H1 (cell line): ENCODE results near the gene MGLL.

ENCODE experiments used
- ASH2L ChIP-seq: fragments of 200-600, 300-600 bp; sonication (generic); IDR thresholded peaks from one replicate; pipeline ENCODE4 v1.7.1; 2017; ENCODE audit warnings: low read length
- EZH2 ChIP-seq: fragments of 200-600 bp; sonication (generic); IDR thresholded peaks from 2 replicates; pipeline ENCODE4 v1.7.1; 2012; ENCODE audit warnings: low read depth, mild to moderate bottlenecking, moderate library complexity, low read length, inconsistent platforms; ENCODE audit not compliant: severe bottlenecking
- POLR2A ChIP-seq, 2 experiments: IDR thresholded peaks; 1 replicate in 1 of 2; 2 replicates in 1 of 2; pipeline ENCODE4 v1.6.1; 2011; ENCODE audit warnings: low read depth in 2 of 2, low read length in 2 of 2, mild to moderate bottlenecking in 2 of 2; ENCODE audit errors: control extremely low read depth in 1 of 2

- no peak for TF ChIP-seq EZH2
- TF ChIP-seq POLR2A (IDR thresholded peaks at IDR 0.05; ENCODE audit: control extremely low read depth in 1 of 2, low read depth in 2 of 2, low read length in 2 of 2): no peak
- no peak for TF ChIP-seq ASH2L
Observed at GRCh38 chr3:127708837-127709236, 113.5 kb downstream of the MGLL start.
